Measurements from ENCODE around the gene SLC44A1.

Gene SLC44A1

GRCh38 chr9:105281272-105281671, 36.8 kb downstream of the SLC44A1 start:
- Histone ChIP-seq H3K14ac (ENCODE audit: low read length) (no peak overlapping the region), H4K12ac (ENCODE audit: low read depth, low read length) (no peak overlapping the region), H3K18ac (ENCODE audit: low read length) (no peak overlapping the region), H3K4me2 (ENCODE audit: low read length) (no peak overlapping the region), H3K27me3 (ENCODE audit: insufficient read depth, low read length) (no peaks in the 10 kb centered on the region), H4K8ac (ENCODE audit: low read depth, low read length) (no peak overlapping the region), H3K23ac (ENCODE audit: low read length) (no peak overlapping the region), H2AK5ac (ENCODE audit: low read length) (no peak overlapping the region), H3K9ac (ENCODE audit: low read length) (no peak overlapping the region), H3K9me3 (ENCODE audit: insufficient read depth, low read depth, low read length) (no peaks in the 10 kb centered on the region), H2BK12ac (ENCODE audit: low read length) (no peak overlapping the region), H3K36me3 (ENCODE audit: control insufficient read depth in 1 of 2, insufficient read depth in 2 of 2, low read length in 2 of 2) (no peaks in the 10 kb centered on the region), H3K4me1 (ENCODE audit: control insufficient read depth in 1 of 2, insufficient read depth in 2 of 2, low read length in 2 of 2) (peaks cover 0 to 2% of the 10 kb centered on the region in 2 experiments), H3K79me2 (ENCODE audit: control insufficient read depth, insufficient read depth, low read length, poor library complexity) (peaks cover 2% of the 10 kb centered on the region), H3K4ac (ENCODE audit: low read depth, low read length) (no peak overlapping the region), H2BK5ac (ENCODE audit: low read depth, low read length, poor library complexity) (no peak overlapping the region), H2BK120ac (ENCODE audit: insufficient read depth, low read length, poor library complexity) (no peak overlapping the region), H4K91ac (ENCODE audit: low read depth, low read length) (no peak overlapping the region), H3K4me3 (ENCODE audit: low read depth, low read length) (no peak overlapping the region), H2AFZ (ENCODE audit: insufficient read depth, low read length, poor library complexity) (no peak overlapping the region), H3K79me1 (ENCODE audit: low read length) (no peaks in the 10 kb centered on the region), H3K27ac (ENCODE audit: low read depth, low read length) (no peak overlapping the region)
- no peak for DNase-seq
- WGBS (ENCODE audit: extremely low coverage, insufficient coverage, insufficient read length), result no CpG with 5 or more reads among the region's 4 CpGs

GRCh38 chr9:105281926-105282325, 37.5 kb downstream of the SLC44A1 start:
- Histone ChIP-seq H2BK120ac (ENCODE audit: insufficient read depth, low read length, poor library complexity) (no peak overlapping the region), H2AFZ (ENCODE audit: insufficient read depth, low read length, poor library complexity) (no peak overlapping the region), H3K4me2 (ENCODE audit: low read length) (no peak overlapping the region), H3K27ac (ENCODE audit: low read depth, low read length) (no peak overlapping the region), H3K27me3 (ENCODE audit: insufficient read depth, low read length) (no peaks in the 10 kb centered on the region), H4K8ac (ENCODE audit: low read depth, low read length) (no peak overlapping the region), H4K91ac (ENCODE audit: low read depth, low read length) (no peak overlapping the region), H4K12ac (ENCODE audit: low read depth, low read length) (no peak overlapping the region), H3K4ac (ENCODE audit: low read depth, low read length) (no peak overlapping the region), H3K79me2 (ENCODE audit: control insufficient read depth, insufficient read depth, low read length, poor library complexity) (peaks cover 2% of the 10 kb centered on the region), H3K23ac (ENCODE audit: low read length) (no peak overlapping the region), H3K79me1 (ENCODE audit: low read length) (peaks cover 2% of the 10 kb centered on the region), H2BK12ac (ENCODE audit: low read length) (no peak overlapping the region), H3K36me3 (ENCODE audit: control insufficient read depth in 1 of 2, insufficient read depth in 2 of 2, low read length in 2 of 2) (no peaks in the 10 kb centered on the region), H3K18ac (ENCODE audit: low read length) (no peak overlapping the region), H2BK5ac (ENCODE audit: low read depth, low read length, poor library complexity) (no peak overlapping the region), H3K9ac (ENCODE audit: low read length) (no peak overlapping the region), H3K14ac (ENCODE audit: low read length) (no peak overlapping the region), H3K4me1 (ENCODE audit: control insufficient read depth in 1 of 2, insufficient read depth in 2 of 2, low read length in 2 of 2) (peaks cover 0 to 2% of the 10 kb centered on the region in 2 experiments), H2AK5ac (ENCODE audit: low read length) (no peak overlapping the region), H3K4me3 (ENCODE audit: low read depth, low read length) (no peak overlapping the region), H3K9me3 (ENCODE audit: insufficient read depth, low read depth, low read length) (no peaks in the 10 kb centered on the region)
- WGBS (ENCODE audit: extremely low coverage, insufficient coverage, insufficient read length), result no CpG with 5 or more reads among the region's 1 CpG
- DNase-seq, result no peak

GRCh38 chr9:105282870-105283621, 38.6 kb downstream of the SLC44A1 start:
- Histone ChIP-seq H3K23ac (ENCODE audit: low read length) (no peak overlapping the region), H3K4me2 (ENCODE audit: low read length) (no peak overlapping the region), H4K8ac (ENCODE audit: low read depth, low read length) (no peak overlapping the region), H3K4ac (ENCODE audit: low read depth, low read length) (no peak overlapping the region), H3K9me3 (ENCODE audit: insufficient read depth, low read depth, low read length) (no peaks in the 10 kb centered on the region), H2BK5ac (ENCODE audit: low read depth, low read length, poor library complexity) (no peak overlapping the region), H3K36me3 (ENCODE audit: control insufficient read depth in 1 of 2, insufficient read depth in 2 of 2, low read length in 2 of 2) (no peaks in the 10 kb centered on the region), H3K79me1 (ENCODE audit: low read length) (peaks cover 2% of the 10 kb centered on the region), H2BK120ac (ENCODE audit: insufficient read depth, low read length, poor library complexity) (no peak overlapping the region), H3K27ac (ENCODE audit: low read depth, low read length) (no peak overlapping the region), H3K79me2 (ENCODE audit: control insufficient read depth, insufficient read depth, low read length, poor library complexity) (peaks cover 2% of the 10 kb centered on the region), H2AK5ac (ENCODE audit: low read length) (no peak overlapping the region), H4K12ac (ENCODE audit: low read depth, low read length) (no peak overlapping the region), H2BK12ac (ENCODE audit: low read length) (no peak overlapping the region), H3K4me3 (ENCODE audit: low read depth, low read length) (no peak overlapping the region), H2AFZ (ENCODE audit: insufficient read depth, low read length, poor library complexity) (no peak overlapping the region), H3K14ac (ENCODE audit: low read length) (no peak overlapping the region), H3K4me1 (ENCODE audit: control insufficient read depth in 1 of 2, insufficient read depth in 2 of 2, low read length in 2 of 2) (peaks cover 0 to 2% of the 10 kb centered on the region in 2 experiments), H3K9ac (ENCODE audit: low read length) (no peak overlapping the region), H4K91ac (ENCODE audit: low read depth, low read length) (no peak overlapping the region), H3K27me3 (ENCODE audit: insufficient read depth, low read length) (no peaks in the 10 kb centered on the region), H3K18ac (ENCODE audit: low read length) (no peak overlapping the region)
- WGBS (ENCODE audit: extremely low coverage, insufficient coverage, insufficient read length), result no CpG with 5 or more reads among the region's 7 CpGs
- no peak for DNase-seq

- H3K14ac ChIP-seq (ENCODE audit: low read length), result no peak overlapping the region
These were observed 39.3 kb downstream of the SLC44A1 start for GRCh38 chr9:105283795-105284194.

More at GRCh38 chr9:105283795-105284194, 39.3 kb downstream of the SLC44A1 start:
- peak overlapping the region; percentile 59 for H3K18ac ChIP-seq (ENCODE audit: low read length)
- no peak overlapping the region for H2AK5ac ChIP-seq (ENCODE audit: low read length)
- no peak overlapping the region for H4K12ac ChIP-seq (ENCODE audit: low read depth, low read length)
- peaks cover 2% of the 10 kb centered on the region for H3K79me2 ChIP-seq (ENCODE audit: control insufficient read depth, insufficient read depth, low read length, poor library complexity)
- H3K23ac ChIP-seq (ENCODE audit: low read length), result no peak overlapping the region
- no peaks in the 10 kb centered on the region for H3K36me3 ChIP-seq (ENCODE audit: control insufficient read depth in 1 of 2, insufficient read depth in 2 of 2, low read length in 2 of 2)
- no CpG with 5 or more reads among the region's 1 CpG for WGBS (ENCODE audit: extremely low coverage, insufficient coverage, insufficient read length)
- peaks cover 5% of the 10 kb centered on the region for H3K79me1 ChIP-seq (ENCODE audit: low read length)
- H2BK5ac ChIP-seq (ENCODE audit: low read depth, low read length, poor library complexity), result no peak overlapping the region
- H4K8ac ChIP-seq (ENCODE audit: low read depth, low read length), result peak overlapping the region; percentile 19
- H2AFZ ChIP-seq (ENCODE audit: insufficient read depth, low read length, poor library complexity), result no peak overlapping the region
- no peaks in the 10 kb centered on the region for H3K27me3 ChIP-seq (ENCODE audit: insufficient read depth, low read length)
- H3K9me3 ChIP-seq (ENCODE audit: insufficient read depth, low read depth, low read length), result no peaks in the 10 kb centered on the region
- H3K4me1 ChIP-seq (ENCODE audit: control insufficient read depth in 1 of 2, insufficient read depth in 2 of 2, low read length in 2 of 2), result peaks cover 0 to 2% of the 10 kb centered on the region in 2 experiments
- no peak for DNase-seq
- no peak overlapping the region for H3K9ac ChIP-seq (ENCODE audit: low read length)
- no peak overlapping the region for H2BK120ac ChIP-seq (ENCODE audit: insufficient read depth, low read length, poor library complexity)
- no peak overlapping the region for H3K4ac ChIP-seq (ENCODE audit: low read depth, low read length)
- H2BK12ac ChIP-seq (ENCODE audit: low read length), result peak overlapping the region; percentile 58
- no peak overlapping the region for H3K4me2 ChIP-seq (ENCODE audit: low read length)
- H4K91ac ChIP-seq (ENCODE audit: low read depth, low read length), result no peak overlapping the region
- no peak overlapping the region for H3K4me3 ChIP-seq (ENCODE audit: low read depth, low read length)
- no peak overlapping the region for H3K27ac ChIP-seq (ENCODE audit: low read depth, low read length)
